A549 (cell line): ENCODE data around the gene MACROD1. TPM values are rescaled to one million over a fixed set of nuclear protein-coding genes. Genes with fewer than 3 reads are reported as not detected.

ENCODE experiments used
- ATAC-seq, 2 experiments: fragments of 200-7000 bp in 1 of 2; fragments of >200 bp in 1 of 2; cut with Nextera tagmentation in 1 of 2; cut with Tn5 transposase in 1 of 2; 3 replicates each; pipeline versions ENCODE4 v1.8.0 to v1.9.1; 2018 to 2020; ENCODE audit warnings: mild to moderate bottlenecking in 1 of 2, moderate library complexity in 1 of 2
- CTCF ChIA-PET: fragments of 300-600 bp; sonication (Branson Sonifier 250); formaldehyde crosslinking; extraction: SDS; loops from one replicate; lab custom pipeline; 2021; ENCODE audit warnings: antibody characterized with exemption, inconsistent platforms; lab: Yijun Ruan, JAX
- POLR2A ChIA-PET: fragments of 350-600 bp; formaldehyde crosslinking; extraction: SDS; loops from one replicate; lab custom pipeline; 2021; ENCODE audit warnings: antibody characterized with exemption, inconsistent platforms; lab: Yijun Ruan, JAX
- DNase-seq, 2 experiments: peaks; one replicate each; pipeline versions ENCODE4 v3.0.0 to v3.0.0-alpha.2; 2011 to 2016; ENCODE audit warnings: low read depth in 1 of 2, low spot score in 1 of 2
- FAIRE-seq: peaks from 2 replicates; lab custom pipeline; 2011; peaks lifted over from hg19 to GRCh38; lab: Jason Lieb, UNC
- H3K27ac ChIP-seq, 2 experiments: fragments of >200 bp; sonication (Bioruptor Twin); formaldehyde crosslinking; 3 replicates each; pipeline ENCODE4 v1.5.1; 2016 to 2017
- H3K4me1 ChIP-seq: fragments of >200 bp; sonication (Bioruptor Twin); formaldehyde crosslinking; 3 replicates; pipeline ENCODE4 v1.6.1; 2016
- H3K4me2 ChIP-seq: fragments of >200 bp; sonication (Bioruptor Twin); formaldehyde crosslinking; 3 replicates; pipeline ENCODE4 v1.6.1; 2016
- H3K4me3 ChIP-seq: fragments of >200 bp; sonication (Bioruptor Twin); formaldehyde crosslinking; 3 replicates; pipeline ENCODE4 v1.5.1; 2016
- H3K9me3 ChIP-seq: fragments of >200 bp; sonication (Bioruptor Twin); formaldehyde crosslinking; 3 replicates; pipeline ENCODE4 v1.6.1; 2016
- CBX2 ChIP-seq: fragments of 200-600 bp; sonication (generic); IDR thresholded peaks from 2 replicates; pipeline ENCODE4 v1.6.1; 2016; ENCODE audit warnings: low read depth, mild to moderate bottlenecking, borderline replicate concordance
- CEBPB ChIP-seq, 2 experiments: fragments of >200 bp in 1 of 2; sonication (Bioruptor Twin) in 1 of 2; formaldehyde crosslinking in 1 of 2; IDR thresholded peaks; 2 replicates each; pipeline ENCODE4 v1.6.1; 2012 to 2016
- EP300 ChIP-seq, 2 experiments: fragments of >200 bp; sonication (Bioruptor Twin); formaldehyde crosslinking; IDR thresholded peaks; 2 replicates in 1 of 2; 3 replicates in 1 of 2; pipeline ENCODE4 v1.6.1; 2016 to 2017
- FOXS1 ChIP-seq: fragments of 250-450 bp; sonication (Bioruptor Pico); IDR thresholded peaks from 2 replicates; pipeline ENCODE4 v1.5.0; 2020; ENCODE audit warnings: mild to moderate bottlenecking, moderate library complexity
- HOXA7 ChIP-seq: fragments of 250-450 bp; sonication (Bioruptor Pico); IDR thresholded peaks from 2 replicates; pipeline ENCODE4 v1.5.0; 2020; ENCODE audit warnings: mild to moderate bottlenecking, moderate library complexity
- KDM5A ChIP-seq: fragments of 200-600 bp; sonication (generic); IDR thresholded peaks from 2 replicates; pipeline ENCODE4 v1.6.1; 2016; ENCODE audit warnings: antibody characterized with exemption, mild to moderate bottlenecking
- MAFK ChIP-seq: fragments of 450-650 bp; IDR thresholded peaks from 2 replicates; pipeline ENCODE4 v1.6.1; 2014; ENCODE audit not compliant: partially characterized antibody
- PHF8 ChIP-seq: fragments of 200-600 bp; sonication (generic); IDR thresholded peaks from 2 replicates; pipeline ENCODE4 v1.6.1; 2016; ENCODE audit warnings: low read depth, mild to moderate bottlenecking, antibody characterized with exemption, moderate library complexity, borderline replicate concordance
- RCOR1 ChIP-seq: fragments of 150-350 bp; IDR thresholded peaks from 2 replicates; pipeline ENCODE4 v1.6.1; 2014; ENCODE audit warnings: antibody characterized with exemption, low read length, low read depth
- RFX5 ChIP-seq: fragments of 450-650 bp; IDR thresholded peaks from 2 replicates; pipeline ENCODE4 v1.7.1; 2014; ENCODE audit warnings: antibody characterized with exemption, mild to moderate bottlenecking, moderate library complexity
- TFCP2L1 ChIP-seq: fragments of 250-450 bp; sonication (Bioruptor Pico); IDR thresholded peaks from 2 replicates; pipeline ENCODE4 v1.5.0; 2021; ENCODE audit warnings: mild to moderate bottlenecking
- WGBS: methylation state at CpG from one replicate; pipeline ENCODE4 v1.1.6; 2017; ENCODE audit errors: missing lambda C conversion rate; 5-methylcytosine and 5-hydroxymethylcytosine counted together
- polyA plus RNA-seq, 4 experiments: library from polyadenylated mRNA; depleted of rRNA in 3 of 4; stranded (reverse); fragments of >200 nt; fragmentation: RNase III in 1 of 4; extraction: RNeasy Plus Mini Kit Qiagen cat#74134 plus additional on column Dnase treatment in 1 of 4; gene quantifications; 2 replicates in 3 of 4; 3 replicates in 1 of 4; pipeline ENCODE4 v1.2.3, GENCODE V29; 2011 to 2017
- TF ChIP-seq, protein P1 (sequence below): fragments of 450-650 bp; IDR thresholded peaks from 2 replicates; pipeline ENCODE4 v1.6.1; 2014; ENCODE audit warnings: antibody characterized with exemption
- TF ChIP-seq, protein P2 (sequence below): fragments of 200-600 bp; sonication (generic); IDR thresholded peaks from 2 replicates; pipeline ENCODE4 v1.6.1; 2016; ENCODE audit warnings: antibody characterized with exemption, mild to moderate bottlenecking, moderate library complexity
- TF ChIP-seq, protein P3 (sequence below): IDR thresholded peaks from 2 replicates; pipeline ENCODE4 v1.6.1; 2012
- TF ChIP-seq, protein P4 (sequence below): fragments of >200 bp; sonication (Bioruptor Twin); formaldehyde crosslinking; IDR thresholded peaks from 3 replicates; pipeline ENCODE4 v1.6.1; 2016

Gene MACROD1
- polyA plus RNA-seq, 2 of the 4 experiments (the other 2 are of a cell fraction): 15.1 to 16.6 TPM

DNA sequence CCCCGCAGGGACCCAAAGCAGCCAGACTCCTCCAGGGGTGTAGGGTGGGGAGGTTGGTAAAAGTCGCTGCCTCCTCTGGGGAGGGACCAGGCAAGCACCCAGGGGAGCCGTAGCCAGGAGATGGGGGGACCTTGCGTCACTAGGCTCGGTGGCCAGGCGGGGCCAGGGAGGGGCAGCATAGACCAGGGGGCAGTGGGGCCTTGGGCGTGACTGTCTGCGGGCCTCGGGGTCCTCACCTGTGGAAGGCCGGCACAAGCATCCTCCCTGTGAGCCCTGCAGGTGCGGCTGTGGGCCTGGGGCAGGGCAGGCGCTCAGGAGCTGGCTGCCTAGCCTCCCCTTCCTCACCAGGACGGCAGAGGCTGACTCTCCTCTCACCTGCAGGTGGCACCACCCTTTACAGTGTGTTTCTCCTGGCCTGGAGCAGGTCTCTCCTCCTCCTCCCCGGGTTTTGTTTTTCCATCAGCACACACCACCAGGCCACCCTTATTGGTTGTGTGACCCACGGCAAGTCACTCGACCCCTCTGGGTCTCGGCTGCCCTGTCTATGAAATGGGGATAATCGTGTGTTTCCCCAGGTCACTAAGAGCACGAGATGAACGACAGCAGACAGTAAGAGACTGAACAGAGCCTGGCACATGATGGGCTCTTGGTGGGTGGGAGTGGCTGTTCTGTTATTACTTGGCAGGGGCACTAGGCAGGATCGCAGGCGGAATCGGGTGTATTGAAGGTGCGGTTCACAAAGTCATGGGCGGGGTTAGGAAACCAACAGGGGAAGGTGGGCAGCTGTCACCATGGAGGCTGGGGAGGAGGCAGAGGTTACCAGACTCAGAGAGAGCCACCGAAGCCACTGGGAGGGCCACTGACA, 77.5 kb downstream of the MACROD1 start (continued):
- TF ChIP-seq, protein P1, sequence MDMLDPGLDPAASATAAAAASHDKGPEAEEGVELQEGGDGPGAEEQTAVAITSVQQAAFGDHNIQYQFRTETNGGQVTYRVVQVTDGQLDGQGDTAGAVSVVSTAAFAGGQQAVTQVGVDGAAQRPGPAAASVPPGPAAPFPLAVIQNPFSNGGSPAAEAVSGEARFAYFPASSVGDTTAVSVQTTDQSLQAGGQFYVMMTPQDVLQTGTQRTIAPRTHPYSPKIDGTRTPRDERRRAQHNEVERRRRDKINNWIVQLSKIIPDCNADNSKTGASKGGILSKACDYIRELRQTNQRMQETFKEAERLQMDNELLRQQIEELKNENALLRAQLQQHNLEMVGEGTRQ: no peak
- TF ChIP-seq, all 56 proteins: peak for 3

DNA sequence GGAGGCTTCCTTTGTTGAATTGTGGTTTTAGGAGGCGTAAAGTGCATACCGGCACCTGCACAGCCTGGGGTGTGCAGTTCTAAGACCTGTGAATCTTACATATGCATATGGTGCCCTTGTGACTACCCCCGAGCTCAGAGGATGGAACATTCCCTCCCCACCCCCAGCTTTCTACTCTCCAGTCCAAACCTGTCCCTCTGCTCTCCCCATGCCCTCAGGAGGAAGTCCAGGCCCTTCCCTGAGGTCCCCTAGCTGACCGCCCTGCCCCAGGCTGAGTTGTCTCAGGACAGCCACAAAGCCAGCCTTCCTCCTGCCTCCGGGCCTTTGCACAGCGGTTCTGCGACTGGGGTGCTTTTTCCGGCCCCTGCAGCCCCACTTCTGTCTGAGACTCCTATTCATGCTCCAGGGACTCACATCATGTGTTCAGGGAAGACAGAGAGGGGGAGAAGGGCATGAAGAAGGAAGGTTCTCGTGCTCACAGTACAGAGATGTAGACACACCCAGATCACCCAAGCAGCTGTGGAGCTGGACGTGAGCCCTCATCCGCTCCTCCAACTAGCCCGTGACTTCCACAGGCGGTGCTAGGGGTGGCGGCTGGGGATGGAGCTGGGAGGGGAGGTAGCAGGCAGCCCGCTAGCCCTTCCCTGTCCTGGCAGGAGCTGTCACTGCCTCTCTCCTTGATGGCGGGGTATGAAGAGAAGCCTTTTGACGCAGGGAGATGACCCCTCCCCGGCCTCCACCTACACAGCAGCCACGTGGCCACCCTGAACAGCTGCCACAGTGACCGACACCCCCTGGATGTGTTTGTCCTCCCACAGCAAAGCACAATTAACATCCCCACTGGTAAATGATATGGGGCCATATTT, 79.4 kb downstream of the MACROD1 start:
- CTCF ChIA-PET: interaction anchor here (0.6 to 1.9 kb wide), 7 partner anchors 9 to 63 kb away, joined by 3 to 6 read pairs (median 4); no protein-coding TSS in a partner anchor
- no peak overlapping the region for H3K4me3 ChIP-seq
- POLR2A ChIA-PET: no interaction called here

DNA sequence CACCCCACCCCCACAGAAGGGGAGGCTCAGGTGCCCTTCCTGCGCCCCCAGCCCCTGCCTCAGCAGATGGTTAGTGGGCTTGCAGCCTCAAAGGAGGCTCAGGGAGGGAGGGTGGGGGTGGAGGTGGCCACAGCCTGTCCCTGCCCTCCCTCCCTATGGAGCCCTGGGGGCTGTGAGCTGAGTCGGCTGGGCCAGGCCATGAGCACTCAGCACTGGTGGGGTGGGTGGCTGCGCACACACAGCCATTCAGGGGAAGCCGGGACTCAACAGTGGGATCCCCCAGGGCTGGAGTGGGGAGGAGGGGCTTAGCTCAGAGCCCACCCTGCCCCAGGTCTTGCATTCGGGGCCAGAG, 80.0 kb downstream of the MACROD1 start:
- CTCF ChIA-PET: interaction anchor here (0.6 to 1.9 kb wide), 4 partner anchors 9 to 46 kb away, joined by 3 to 6 read pairs (median 4); no protein-coding TSS in a partner anchor
- POLR2A ChIA-PET: no interaction called here
- no peaks in the 10 kb centered on the region for H3K9me3 ChIP-seq
- WGBS: 74% methylated on average over 4 of the region's 5 CpGs
- TF ChIP-seq KDM5A: no peak
- TF ChIP-seq, protein P2, sequence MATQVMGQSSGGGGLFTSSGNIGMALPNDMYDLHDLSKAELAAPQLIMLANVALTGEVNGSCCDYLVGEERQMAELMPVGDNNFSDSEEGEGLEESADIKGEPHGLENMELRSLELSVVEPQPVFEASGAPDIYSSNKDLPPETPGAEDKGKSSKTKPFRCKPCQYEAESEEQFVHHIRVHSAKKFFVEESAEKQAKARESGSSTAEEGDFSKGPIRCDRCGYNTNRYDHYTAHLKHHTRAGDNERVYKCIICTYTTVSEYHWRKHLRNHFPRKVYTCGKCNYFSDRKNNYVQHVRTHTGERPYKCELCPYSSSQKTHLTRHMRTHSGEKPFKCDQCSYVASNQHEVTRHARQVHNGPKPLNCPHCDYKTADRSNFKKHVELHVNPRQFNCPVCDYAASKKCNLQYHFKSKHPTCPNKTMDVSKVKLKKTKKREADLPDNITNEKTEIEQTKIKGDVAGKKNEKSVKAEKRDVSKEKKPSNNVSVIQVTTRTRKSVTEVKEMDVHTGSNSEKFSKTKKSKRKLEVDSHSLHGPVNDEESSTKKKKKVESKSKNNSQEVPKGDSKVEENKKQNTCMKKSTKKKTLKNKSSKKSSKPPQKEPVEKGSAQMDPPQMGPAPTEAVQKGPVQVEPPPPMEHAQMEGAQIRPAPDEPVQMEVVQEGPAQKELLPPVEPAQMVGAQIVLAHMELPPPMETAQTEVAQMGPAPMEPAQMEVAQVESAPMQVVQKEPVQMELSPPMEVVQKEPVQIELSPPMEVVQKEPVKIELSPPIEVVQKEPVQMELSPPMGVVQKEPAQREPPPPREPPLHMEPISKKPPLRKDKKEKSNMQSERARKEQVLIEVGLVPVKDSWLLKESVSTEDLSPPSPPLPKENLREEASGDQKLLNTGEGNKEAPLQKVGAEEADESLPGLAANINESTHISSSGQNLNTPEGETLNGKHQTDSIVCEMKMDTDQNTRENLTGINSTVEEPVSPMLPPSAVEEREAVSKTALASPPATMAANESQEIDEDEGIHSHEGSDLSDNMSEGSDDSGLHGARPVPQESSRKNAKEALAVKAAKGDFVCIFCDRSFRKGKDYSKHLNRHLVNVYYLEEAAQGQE: no peak
- TF ChIP-seq CBX2: no peak
- no peak for TF ChIP-seq CEBPB (IDR thresholded peaks at IDR 0.05)
- TF ChIP-seq RCOR1: no peak
- no peak for TF ChIP-seq EP300 (IDR thresholded peaks at IDR 0.05)
- TF ChIP-seq FOXS1 (CRISPR knock-in tag): no peak
- TF ChIP-seq, protein P3, sequence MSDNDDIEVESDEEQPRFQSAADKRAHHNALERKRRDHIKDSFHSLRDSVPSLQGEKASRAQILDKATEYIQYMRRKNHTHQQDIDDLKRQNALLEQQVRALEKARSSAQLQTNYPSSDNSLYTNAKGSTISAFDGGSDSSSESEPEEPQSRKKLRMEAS: no peak
- peak overlapping the region; percentile 63 to 81 for H3K27ac ChIP-seq
- peak in 1 of 2 experiments; percentile 4; a peak in 3 of 6 replicates for ATAC-seq
- DNase-seq: no peak
- no peak overlapping the region for H3K4me3 ChIP-seq
- FAIRE-seq: no peak
- peak overlapping the region; percentile 56 for H3K4me2 ChIP-seq
- H3K4me1 ChIP-seq: peaks cover 47% of the 10 kb centered on the region

More for the DNA sequence above, 79.4 kb downstream of the MACROD1 start:
- Histone ChIP-seq H3K4me1 (peaks cover 53% of the 10 kb centered on the region), H3K9me3 (no peaks in the 10 kb centered on the region), H3K4me2 (peak overlapping the region; percentile 56; the same call in 2 of the 3 replicates), H3K27ac (peak overlapping the region; percentile 63 to 81)
- DNase-seq (peak in 1 of 2 experiments; percentile 30), ATAC-seq (peak in 1 of 2 experiments; percentile 17; a peak in 3 of 6 replicates), FAIRE-seq (no peak)
- WGBS: 87% methylated on average over 20 of the region's 20 CpGs
- TF ChIP-seq, protein P1: no peak
- no peak for TF ChIP-seq MAFK
- no peak for TF ChIP-seq HOXA7 (CRISPR knock-in tag)
- no peak for TF ChIP-seq RFX5
- TF ChIP-seq TFCP2L1: no peak
- TF ChIP-seq, protein P4, sequence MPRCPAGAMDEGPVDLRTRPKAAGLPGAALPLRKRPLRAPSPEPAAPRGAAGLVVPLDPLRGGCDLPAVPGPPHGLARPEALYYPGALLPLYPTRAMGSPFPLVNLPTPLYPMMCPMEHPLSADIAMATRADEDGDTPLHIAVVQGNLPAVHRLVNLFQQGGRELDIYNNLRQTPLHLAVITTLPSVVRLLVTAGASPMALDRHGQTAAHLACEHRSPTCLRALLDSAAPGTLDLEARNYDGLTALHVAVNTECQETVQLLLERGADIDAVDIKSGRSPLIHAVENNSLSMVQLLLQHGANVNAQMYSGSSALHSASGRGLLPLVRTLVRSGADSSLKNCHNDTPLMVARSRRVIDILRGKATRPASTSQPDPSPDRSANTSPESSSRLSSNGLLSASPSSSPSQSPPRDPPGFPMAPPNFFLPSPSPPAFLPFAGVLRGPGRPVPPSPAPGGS: no peak
- TF ChIP-seq PHF8: no peak
